ENCODE results near the gene GRAMD1B.

GRCh38 chr11:123594921-123595320 lies 164.9 kb downstream of the GRAMD1B start:
- no peak for TF ChIP-seq CTCF (conservative IDR thresholded peaks at IDR 0.05)
- no peak for TF ChIP-seq EZH2 (IDR thresholded peaks at IDR 0.05; ENCODE audit: low read depth)
